HepG2 (cell line): ENCODE data around the gene FOSL2. TPM values are rescaled to one million over a fixed set of nuclear protein-coding genes. Genes with fewer than 3 reads are reported as not detected.

Experiments
- ATAC-seq: fragments of 200-7000 bp; cut with Tn5 transposase; 3 replicates; pipeline ENCODE4 v1.9.1; 2020; ENCODE audit warnings: mild to moderate bottlenecking, moderate library complexity
- BruUV-seq: library from RNA; stranded (reverse); fragments of 400-500 nt; replicated peaks from 2 replicates; lab custom pipeline; 2021; lab: Mats Ljungman, UMichigan
- CTCF ChIA-PET: fragments of 300-600 bp; formaldehyde crosslinking; extraction: SDS; loops from one replicate; lab custom pipeline; 2021; ENCODE audit warnings: low total read pairs, inconsistent platforms, low intra/inter-chr PET ratio; lab: Yijun Ruan, JAX
- POLR2A ChIA-PET: fragments of 350-600 bp; sonication (Branson Sonifier 250); formaldehyde crosslinking; loops from one replicate; lab custom pipeline; 2020; ENCODE audit warnings: antibody characterized with exemption, inconsistent platforms; lab: Yijun Ruan, JAX
- DNase-seq: peaks from one replicate; pipeline ENCODE4 v3.0.0-alpha.2; 2015; ENCODE audit warnings: low spot score
- FAIRE-seq: peaks from 3 replicates; lab custom pipeline; 2011; peaks lifted over from hg19 to GRCh38; lab: Jason Lieb, UNC
- H2AFZ ChIP-seq: one replicate; pipeline ENCODE4 v1.6.1; 2011; ENCODE audit warnings: low read length, inconsistent platforms
- H3K27ac ChIP-seq: fragments of 300-600 bp; 3 replicates; pipeline ENCODE4 v1.8.0; 2011; ENCODE audit warnings: mixed run types, mild to moderate bottlenecking, mixed read lengths, low read length, inconsistent platforms; ENCODE audit not compliant: insufficient read depth; ENCODE audit errors: extremely low read length
- H3K27me3 ChIP-seq, 2 experiments: fragments of 200-600 bp in 1 of 2; 2 replicates in 1 of 2; 3 replicates in 1 of 2; pipeline versions ENCODE4 v1.6.0 to v1.8.0; 2011; ENCODE audit warnings: low read length in 2 of 2, mild to moderate bottlenecking in 2 of 2, moderate library complexity in 2 of 2, inconsistent platforms in 1 of 2; ENCODE audit not compliant: insufficient read depth in 2 of 2, control insufficient read depth in 1 of 2
- H3K36me3 ChIP-seq, 2 experiments: fragments of 200-600 bp in 1 of 2; replicated peaks in 1 of 2; 2 replicates in 1 of 2; 3 replicates in 1 of 2; pipeline versions ENCODE4 v1.5.1 to v1.8.0; 2011; ENCODE audit warnings: low read length in 2 of 2, inconsistent platforms in 1 of 2; ENCODE audit not compliant: insufficient read depth in 2 of 2, control insufficient read depth in 1 of 2
- H3K4me1 ChIP-seq: 2 replicates; pipeline ENCODE4 v1.5.1; 2012; ENCODE audit warnings: low read length, inconsistent platforms; ENCODE audit not compliant: insufficient read depth
- H3K4me2 ChIP-seq: 2 replicates; pipeline ENCODE4 v1.6.0; 2011; ENCODE audit warnings: low read depth, low read length, inconsistent platforms
- H3K4me3 ChIP-seq, 3 experiments: fragments of 200-600 bp in 1 of 3; sonication (generic), shearing (Covaris generic) in 1 of 3; replicated peaks in 1 of 3; 2 replicates each; pipeline ENCODE4 v1.5.1; 2011 to 2016; ENCODE audit warnings: low read length in 3 of 3, inconsistent platforms in 2 of 3, low read depth in 2 of 3, mild to moderate bottlenecking in 2 of 3, control low read depth in 1 of 3, mixed read lengths in 1 of 3; ENCODE audit not compliant: insufficient read depth in 1 of 3
- H3K79me2 ChIP-seq: one replicate; pipeline ENCODE4 v1.6.1; 2011; ENCODE audit warnings: low read length, inconsistent platforms; ENCODE audit not compliant: insufficient read depth
- H3K9ac ChIP-seq: 2 replicates; pipeline ENCODE4 v1.6.0; 2011; ENCODE audit warnings: mild to moderate bottlenecking, low read depth, low read length, inconsistent platforms; ENCODE audit not compliant: insufficient read depth
- H3K9me3 ChIP-seq: 2 replicates; pipeline ENCODE4 v1.5.1; 2012; ENCODE audit warnings: mild to moderate bottlenecking, low read length
- H4K20me1 ChIP-seq: 2 replicates; pipeline ENCODE4 v1.6.0; 2011; ENCODE audit warnings: inconsistent platforms, mild to moderate bottlenecking, low read length, moderate library complexity; ENCODE audit not compliant: insufficient read depth
- AHR ChIP-seq: IDR thresholded peaks from 2 replicates; pipeline ENCODE4 v1.6.1; 2018; ENCODE audit warnings: missing genetic modification reagents, missing compliant biosample characterization
- PLRG1 ChIP-seq: fragments of 450-650 bp; conservative IDR thresholded peaks from 2 replicates; pipeline ENCODE4 v1.6.1; 2016
- SIN3B ChIP-seq: fragments of 150-350 bp; IDR thresholded peaks from 2 replicates; pipeline ENCODE4 v1.6.1; 2014; ENCODE audit warnings: low read length
- ZFP36L1 ChIP-seq: sonication (generic); formaldehyde crosslinking; IDR thresholded peaks from 2 replicates; pipeline ENCODE4 v1.8.0; 2022; ENCODE audit warnings: mild to moderate bottlenecking, missing genetic modification reagents, moderate library complexity
- ZNF260 ChIP-seq: sonication (generic); formaldehyde crosslinking; IDR thresholded peaks from 2 replicates; pipeline ENCODE4 v1.4.0; 2020; ENCODE audit warnings: missing genetic modification reagents, low read depth, mild to moderate bottlenecking, borderline replicate concordance
- ZNF670 ChIP-seq: sonication (generic); formaldehyde crosslinking; IDR thresholded peaks from 2 replicates; pipeline ENCODE4 v1.8.0; 2022; ENCODE audit warnings: mild to moderate bottlenecking, missing genetic modification reagents, borderline replicate concordance
- WGBS: methylation state at CpG from one replicate; pipeline ENCODE4 v1.1.6; 2017; ENCODE audit warnings: low lambda C conversion rate; 5-methylcytosine and 5-hydroxymethylcytosine counted together
- in situ Hi-C: cut with HindIII; loops from 2 replicates; pipeline ENCODE4 v1.10.0; 2017; ENCODE audit warnings: low pct_unique_long_range_greater_than_20kb; ENCODE audit not compliant: extremely low pct_ligation_motif_present
- intact Hi-C: fragments of 100-400 bp; cut with micrococcal nuclease; formaldehyde crosslinking; loops from one replicate; pipeline ENCODE4 v1.10.0; 2022; ENCODE audit not compliant: unreplicated experiment
- polyA plus RNA-seq, 8 experiments: library from polyadenylated mRNA; depleted of rRNA in 3 of 8; stranded (reverse) in 7 of 8; unstranded in 1 of 8; fragments of >200 nt; fragmentation: Illumina TruSeq in 4 of 8; extraction: Trizol in 4 of 8; gene quantifications; 2 replicates each; pipeline versions ENCODE4 v1.2.1 to v1.2.3, GENCODE V29; 2011 to 2016; ENCODE audit warnings: low read depth in 4 of 8, missing spikeins in 1 of 8, mixed read lengths in 1 of 8; ENCODE audit not compliant: insufficient read depth in 1 of 8
- total RNA-seq, 5 experiments: library from RNA; depleted of rRNA; stranded (reverse); fragments of >200 nt; fragmentation: Illumina TruSeq; extraction: Trizol; gene quantifications; 2 replicates each; pipeline ENCODE4 v1.2.3, GENCODE V29; 2016; ENCODE audit warnings: low read depth in 1 of 5
- TF ChIP-seq, protein P1 (sequence below): sonication (generic); formaldehyde crosslinking; IDR thresholded peaks from 2 replicates; pipeline ENCODE4 v1.5.0; 2020; ENCODE audit warnings: mild to moderate bottlenecking, missing genetic modification reagents
- TF ChIP-seq, protein P2 (sequence below): sonication (generic); formaldehyde crosslinking; IDR thresholded peaks from 2 replicates; pipeline ENCODE4 v1.5.1; 2020; ENCODE audit warnings: missing genetic modification reagents, mild to moderate bottlenecking, borderline replicate concordance
- TF ChIP-seq, protein P3 (sequence below): sonication (generic); formaldehyde crosslinking; IDR thresholded peaks from 2 replicates; pipeline ENCODE4 v1.5.1; 2020; ENCODE audit warnings: missing genetic modification reagents, mild to moderate bottlenecking, borderline replicate concordance

The FOSL2 gene
- total and polyA plus RNA-seq, 2 of the 13 experiments (the other 11 are each of a cell fraction or from before 2014, with no cell fraction given) = 3.4 to 18.1 TPM

DNA sequence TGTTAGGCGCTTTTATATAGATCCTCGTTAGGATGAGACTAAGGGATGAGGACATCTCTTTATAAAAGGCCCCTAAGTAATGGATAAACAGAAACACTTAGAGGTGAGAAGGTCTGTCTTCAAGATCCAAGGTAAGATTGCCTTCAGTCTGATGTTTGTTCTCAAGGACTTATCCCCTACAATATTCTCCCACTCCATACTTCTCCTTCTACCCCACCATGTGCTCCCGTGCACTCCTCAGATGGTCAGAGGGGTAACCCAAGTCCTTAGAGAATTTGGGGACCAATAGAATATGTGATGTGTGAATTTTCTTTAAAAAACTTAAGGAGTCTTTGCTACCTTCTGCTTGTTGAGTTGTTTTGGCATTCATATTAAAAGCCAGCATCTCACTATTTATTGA, 23.1 kb downstream of the FOSL2 start:
- intact Hi-C loops = no loop called here
- peaks cover 22% of the 10 kb centered on the region; the same call in 1 of the 2 replicates for H4K20me1 ChIP-seq
- CTCF ChIA-PET = no interaction called here

More for the DNA sequence above, 23.1 kb downstream of the FOSL2 start:
- H3K79me2 ChIP-seq = no peaks in the 10 kb centered on the region
- POLR2A ChIA-PET = interaction anchor here (0.6 kb wide), 1 partner anchor 883 kb away, joined by 3 read pairs; no protein-coding TSS in a partner anchor
- no peak overlapping the region for H3K27ac ChIP-seq
- H2AFZ ChIP-seq = no peak overlapping the region
- no peak overlapping the region for H3K4me3 ChIP-seq
- ATAC-seq (no peak), FAIRE-seq (no peak), DNase-seq (no peak)
- in situ Hi-C loops = no loop called here
- no peak overlapping the region for H3K9ac ChIP-seq
- H3K36me3 ChIP-seq = peaks cover 25 to 31% of the 10 kb centered on the region in 2 experiments
- no peaks in the 10 kb centered on the region; a peak in 1 of 5 replicates for H3K27me3 ChIP-seq
- BruUV-seq = TSS peak; percentile 33
- WGBS = 94% methylated on average over 3 of the region's 3 CpGs
- no peak overlapping the region for H3K4me2 ChIP-seq
- no peaks in the 10 kb centered on the region for H3K9me3 ChIP-seq
- TF ChIP-seq, protein P1, sequence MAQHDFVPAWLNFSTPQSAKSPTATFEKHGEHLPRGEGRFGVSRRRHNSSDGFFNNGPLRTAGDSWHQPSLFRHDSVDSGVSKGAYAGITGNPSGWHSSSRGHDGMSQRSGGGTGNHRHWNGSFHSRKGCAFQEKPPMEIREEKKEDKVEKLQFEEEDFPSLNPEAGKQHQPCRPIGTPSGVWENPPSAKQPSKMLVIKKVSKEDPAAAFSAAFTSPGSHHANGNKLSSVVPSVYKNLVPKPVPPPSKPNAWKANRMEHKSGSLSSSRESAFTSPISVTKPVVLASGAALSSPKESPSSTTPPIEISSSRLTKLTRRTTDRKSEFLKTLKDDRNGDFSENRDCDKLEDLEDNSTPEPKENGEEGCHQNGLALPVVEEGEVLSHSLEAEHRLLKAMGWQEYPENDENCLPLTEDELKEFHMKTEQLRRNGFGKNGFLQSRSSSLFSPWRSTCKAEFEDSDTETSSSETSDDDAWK (CRISPR knock-in tag) = no peak
- TF ChIP-seq, protein P2, sequence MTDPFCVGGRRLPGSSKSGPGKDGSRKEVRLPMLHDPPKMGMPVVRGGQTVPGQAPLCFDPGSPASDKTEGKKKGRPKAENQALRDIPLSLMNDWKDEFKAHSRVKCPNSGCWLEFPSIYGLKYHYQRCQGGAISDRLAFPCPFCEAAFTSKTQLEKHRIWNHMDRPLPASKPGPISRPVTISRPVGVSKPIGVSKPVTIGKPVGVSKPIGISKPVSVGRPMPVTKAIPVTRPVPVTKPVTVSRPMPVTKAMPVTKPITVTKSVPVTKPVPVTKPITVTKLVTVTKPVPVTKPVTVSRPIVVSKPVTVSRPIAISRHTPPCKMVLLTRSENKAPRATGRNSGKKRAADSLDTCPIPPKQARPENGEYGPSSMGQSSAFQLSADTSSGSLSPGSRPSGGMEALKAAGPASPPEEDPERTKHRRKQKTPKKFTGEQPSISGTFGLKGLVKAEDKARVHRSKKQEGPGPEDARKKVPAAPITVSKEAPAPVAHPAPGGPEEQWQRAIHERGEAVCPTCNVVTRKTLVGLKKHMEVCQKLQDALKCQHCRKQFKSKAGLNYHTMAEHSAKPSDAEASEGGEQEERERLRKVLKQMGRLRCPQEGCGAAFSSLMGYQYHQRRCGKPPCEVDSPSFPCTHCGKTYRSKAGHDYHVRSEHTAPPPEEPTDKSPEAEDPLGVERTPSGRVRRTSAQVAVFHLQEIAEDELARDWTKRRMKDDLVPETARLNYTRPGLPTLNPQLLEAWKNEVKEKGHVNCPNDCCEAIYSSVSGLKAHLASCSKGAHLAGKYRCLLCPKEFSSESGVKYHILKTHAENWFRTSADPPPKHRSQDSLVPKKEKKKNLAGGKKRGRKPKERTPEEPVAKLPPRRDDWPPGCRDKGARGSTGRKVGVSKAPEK (CRISPR knock-in tag) = no peak
- no peak for TF ChIP-seq AHR (CRISPR knock-in tag)
- TF ChIP-seq ZNF260 (CRISPR knock-in tag) = no peak
- TF ChIP-seq, protein P3, sequence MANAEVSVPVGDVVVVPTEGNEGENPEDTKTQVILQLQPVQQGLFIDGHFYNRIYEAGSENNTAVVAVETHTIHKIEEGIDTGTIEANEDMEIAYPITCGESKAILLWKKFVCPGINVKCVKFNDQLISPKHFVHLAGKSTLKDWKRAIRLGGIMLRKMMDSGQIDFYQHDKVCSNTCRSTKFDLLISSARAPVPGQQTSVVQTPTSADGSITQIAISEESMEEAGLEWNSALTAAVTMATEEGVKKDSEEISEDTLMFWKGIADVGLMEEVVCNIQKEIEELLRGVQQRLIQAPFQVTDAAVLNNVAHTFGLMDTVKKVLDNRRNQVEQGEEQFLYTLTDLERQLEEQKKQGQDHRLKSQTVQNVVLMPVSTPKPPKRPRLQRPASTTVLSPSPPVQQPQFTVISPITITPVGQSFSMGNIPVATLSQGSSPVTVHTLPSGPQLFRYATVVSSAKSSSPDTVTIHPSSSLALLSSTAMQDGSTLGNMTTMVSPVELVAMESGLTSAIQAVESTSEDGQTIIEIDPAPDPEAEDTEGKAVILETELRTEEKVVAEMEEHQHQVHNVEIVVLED (CRISPR knock-in tag) = no peak
- no peak for TF ChIP-seq ZNF670 (CRISPR knock-in tag)
- no peak for TF ChIP-seq SIN3B
- TF ChIP-seq PLRG1 = no peak
- 0 out of 2 replicates have a peak, but pooled peaks have one; percentile 29 for TF ChIP-seq ZFP36L1 (CRISPR knock-in tag)
- H3K4me1 ChIP-seq = peaks cover 16% of the 10 kb centered on the region
